HCT116 (cell line): ENCODE results near the gene POLR1A. TPM values are rescaled to one million over a fixed set of nuclear protein-coding genes. Genes with fewer than 3 reads are reported as not detected.

Experiments used
- ATAC-seq: fragments of 200-7000 bp; cut with Tn5 transposase; 2 replicates; pipeline ENCODE4 v1.9.1; 2020; ENCODE audit warnings: mild to moderate bottlenecking, moderate library complexity
- BruUV-seq: library from RNA; stranded (reverse); fragments of 400-500 nt; replicated peaks from 2 replicates; lab custom pipeline; 2021; lab: Mats Ljungman, UMichigan
- CTCF ChIA-PET: fragments of 300-600 bp; sonication (Branson Sonifier 250); formaldehyde crosslinking; loops from one replicate; lab custom pipeline; 2021; ENCODE audit warnings: antibody characterized with exemption; lab: Charles Lee
- POLR2A ChIA-PET: fragments of 300-600, 350-600 bp; sonication (Branson Sonifier 250); formaldehyde crosslinking; loops from one replicate; lab custom pipeline; 2021; ENCODE audit warnings: antibody characterized with exemption; lab: Charles Lee
- RAD21 ChIA-PET, 2 experiments: fragments of 300-600 bp; sonication (Branson Sonifier 250); formaldehyde crosslinking; loops; one replicate each; lab custom pipeline; 2023; ENCODE audit warnings: low total read pairs in 2 of 2; ENCODE audit not compliant: uncharacterized antibody in 2 of 2, unreplicated experiment in 2 of 2, low non-redundant PET in 1 of 2; lab: Charles Lee
- DNase-seq: peaks from one replicate; pipeline ENCODE4 v3.0.0-alpha.2; 2010; ENCODE audit warnings: low read depth, low spot score
- H2AFZ ChIP-seq: fragments of 200-600 bp; shearing (Covaris generic), sonication (generic); 2 replicates; pipeline ENCODE4 v1.6.1; 2017; ENCODE audit warnings: low read depth, mixed run types, mixed read lengths, antibody characterized with exemption, low read length; ENCODE audit not compliant: poor library complexity, severe bottlenecking
- H3K27ac ChIP-seq: 2 replicates; pipeline ENCODE4 v1.5.1; 2012; ENCODE audit warnings: low read depth, low read length
- H3K27me3 ChIP-seq: fragments of 200-600 bp; sonication (generic); 2 replicates; pipeline ENCODE4 v1.6.1; 2016; ENCODE audit warnings: mixed run types, low read length, mixed read lengths; ENCODE audit not compliant: insufficient read depth
- H3K36me3 ChIP-seq, 2 experiments: fragments of 200-500 bp in 1 of 2; fragments of 200-600 bp in 1 of 2; sonication (Bioruptor generic) in 1 of 2; sonication (generic) in 1 of 2; 2 replicates each; pipeline versions ENCODE4 v1.5.1 to v1.6.1; 2014 to 2016; ENCODE audit warnings: low read length in 2 of 2, inconsistent platforms in 1 of 2, mixed read lengths in 1 of 2, mixed run types in 1 of 2; ENCODE audit not compliant: insufficient read depth in 2 of 2, control insufficient read depth in 1 of 2
- H3K4me1 ChIP-seq, 2 experiments: fragments of 200-600 bp in 1 of 2; sonication (generic) in 1 of 2; 2 replicates each; pipeline versions ENCODE4 v1.5.1 to v1.6.1; 2012 to 2017; ENCODE audit warnings: low read length in 2 of 2, inconsistent platforms in 1 of 2, mild to moderate bottlenecking in 1 of 2, mixed read lengths in 1 of 2, mixed run types in 1 of 2, moderate library complexity in 1 of 2; ENCODE audit not compliant: insufficient read depth in 2 of 2, control insufficient read depth in 1 of 2
- H3K4me2 ChIP-seq: fragments of 200-600 bp; sonication (generic); 2 replicates; pipeline ENCODE4 v1.6.1; 2017; ENCODE audit warnings: mixed run types, low read length, mixed read lengths
- H3K4me3 ChIP-seq, 2 experiments: fragments of 200-600 bp in 1 of 2; sonication (generic) in 1 of 2; replicated peaks in 1 of 2; 2 replicates each; pipeline ENCODE4 v1.5.1; 2011 to 2016; ENCODE audit warnings: low read length in 2 of 2, control low read depth in 1 of 2, low read depth in 1 of 2, mild to moderate bottlenecking in 1 of 2, mixed read lengths in 1 of 2, mixed run types in 1 of 2
- H3K79me2 ChIP-seq: fragments of 200-600 bp; sonication (generic); 2 replicates; pipeline ENCODE4 v1.6.1; 2017; ENCODE audit warnings: mild to moderate bottlenecking, mixed run types, low read length, moderate library complexity, mixed read lengths; ENCODE audit not compliant: insufficient read depth
- H3K9ac ChIP-seq: fragments of 200-600 bp; sonication (generic); 2 replicates; pipeline ENCODE4 v1.6.1; 2016; ENCODE audit warnings: low read length, mixed read lengths
- H3K9me2 ChIP-seq: fragments of 200-600 bp; sonication (generic), shearing (Covaris generic); 2 replicates; pipeline ENCODE4 v1.6.1; 2017; ENCODE audit warnings: mixed run types, mild to moderate bottlenecking, moderate library complexity; ENCODE audit not compliant: insufficient read depth
- H3K9me3 ChIP-seq, 2 experiments: fragments of 200-500 bp in 1 of 2; fragments of 200-600 bp in 1 of 2; sonication (Bioruptor generic) in 1 of 2; sonication (generic) in 1 of 2; 2 replicates each; pipeline ENCODE4 v1.6.1; 2014 to 2017; ENCODE audit warnings: low read length in 2 of 2, mixed read lengths in 2 of 2, inconsistent platforms in 1 of 2, low read depth in 1 of 2, mild to moderate bottlenecking in 1 of 2, mixed run types in 1 of 2, moderate library complexity in 1 of 2; ENCODE audit not compliant: control insufficient read depth in 1 of 2, insufficient read depth in 1 of 2
- H4K20me1 ChIP-seq: fragments of 200-600 bp; sonication (generic), shearing (Covaris generic); 2 replicates; pipeline ENCODE4 v1.6.1; 2017; ENCODE audit warnings: mixed run types, mild to moderate bottlenecking, moderate library complexity; ENCODE audit not compliant: insufficient read depth
- ATF3 ChIP-seq: IDR thresholded peaks from 2 replicates; pipeline ENCODE4 v1.6.1; 2012
- CBX3 ChIP-seq: IDR thresholded peaks from 2 replicates; pipeline ENCODE4 v1.6.1; 2012; ENCODE audit warnings: low read depth
- CEBPB ChIP-seq: IDR thresholded peaks from 2 replicates; pipeline ENCODE4 v1.6.1; 2012; ENCODE audit warnings: low read depth
- EGR1 ChIP-seq: IDR thresholded peaks from 2 replicates; pipeline ENCODE4 v1.6.1; 2012; ENCODE audit warnings: low read depth
- EZH2phosphoT487 ChIP-seq: fragments of 200-600 bp; IDR thresholded peaks from 2 replicates; pipeline ENCODE4 v1.6.1; 2018; ENCODE audit warnings: antibody characterized with exemption, borderline replicate concordance
- FOSL1 ChIP-seq: IDR thresholded peaks from 2 replicates; pipeline ENCODE4 v1.6.1; 2012; ENCODE audit warnings: low read depth
- MAX ChIP-seq: IDR thresholded peaks from 2 replicates; pipeline ENCODE4 v1.6.1; 2012
- POLR2AphosphoS5 ChIP-seq: IDR thresholded peaks from 2 replicates; pipeline ENCODE4 v1.6.1; 2011; ENCODE audit warnings: mild to moderate bottlenecking, low read depth, low read length, moderate library complexity
- SP1 ChIP-seq: IDR thresholded peaks from 2 replicates; pipeline ENCODE4 v1.6.1; 2012; ENCODE audit warnings: low read depth
- SRF ChIP-seq: IDR thresholded peaks from 2 replicates; pipeline ENCODE4 v1.6.1; 2012; ENCODE audit warnings: low read depth
- TCF7L2 ChIP-seq: IDR thresholded peaks from 2 replicates; pipeline ENCODE4 v1.7.0; 2011; ENCODE audit warnings: borderline replicate concordance, inconsistent platforms; ENCODE audit not compliant: insufficient read depth, insufficient read length; ENCODE audit errors: extremely low read depth
- YY1 ChIP-seq: IDR thresholded peaks from 2 replicates; pipeline ENCODE4 v1.6.1; 2011; ENCODE audit warnings: low read length, low read depth, moderate library complexity, mild to moderate bottlenecking; ENCODE audit not compliant: insufficient replicate concordance; ENCODE audit errors: extremely low read depth
- ZNF274 ChIP-seq: fragments of 200-500 bp; sonication (Bioruptor generic); IDR thresholded peaks from 2 replicates; pipeline ENCODE4 v1.6.1; 2014; ENCODE audit warnings: mild to moderate bottlenecking, low read depth, low read length, inconsistent platforms
- intact Hi-C: fragments of 100-400 bp; cut with micrococcal nuclease; formaldehyde crosslinking; loops from 2 replicates; pipeline ENCODE4 v1.10.0; 2022
- total RNA-seq: library from RNA; stranded (reverse); gene quantifications from one replicate; pipeline ENCODE4 v1.2.1, GENCODE V29; 2021; ENCODE audit not compliant: unreplicated experiment

Gene POLR1A
- total RNA-seq, 1 experiment from 2014 or later: 46.6 TPM

GRCh38 chr2:86039963-86040655 lies 65.6 kb downstream of the POLR1A start:
- Histone ChIP-seq H2AFZ (no peak overlapping the region), H3K4me3 (no peak overlapping the region), H3K9me3 (no peaks in the 10 kb centered on the region), H4K20me1 (no peaks in the 10 kb centered on the region), H3K27me3 (no peaks in the 10 kb centered on the region), H3K27ac (no peak overlapping the region), H3K9me2 (no peaks in the 10 kb centered on the region), H3K4me2 (no peak overlapping the region), H3K79me2 (no peaks in the 10 kb centered on the region), H3K4me1 (no peaks in the 10 kb centered on the region), H3K36me3 (peaks cover 44 to 62% of the 10 kb centered on the region in 2 experiments), H3K9ac (no peak overlapping the region)
- DNase-seq (no peak), ATAC-seq (no peak)
- ChIA-PET POLR2A (no interaction called here), CTCF (no interaction called here), RAD21 (no interaction called here)
- intact Hi-C loops: no loop called here
- BruUV-seq: no TSS peak
- TF ChIP-seq SP1 (no peak), TCF7L2 (no peak), YY1 (no peak), CEBPB (no peak), CBX3 (no peak), EZH2phosphoT487 (no peak), ZNF274 (no peak), ATF3 (no peak), POLR2AphosphoS5 (no peak), SRF (no peak), EGR1 (no peak), FOSL1 (no peak), MAX (no peak)
